Left renal cortex interstitium (tissue), 4 donors: ENCODE results near the gene UQCC3. TPM values are rescaled to one million over a fixed set of nuclear protein-coding genes. Genes with fewer than 3 reads are reported as not detected.
"Not testable (repeated sequence)": the region's sequence is repeated elsewhere in the genome, so short reads cannot be mapped to it uniquely, and the experiment has no call there.

Experiments used
- DNase-seq, 4 donors: peaks; one replicate each; pipeline ENCODE4 v3.0.0-alpha.2; 2013; ENCODE audit warnings: low read depth in 4 of 4, low spot score in 2 of 4, missing footprints in 1 of 4
- polyA plus RNA-seq, 4 donors: library from polyadenylated mRNA; unstranded; fragments of 120-200 nt; gene quantifications; one replicate each; pipeline ENCODE4 v1.2.1, GENCODE V29; 2013; ENCODE audit not compliant: insufficient read length in 4 of 4

The UQCC3 gene
- polyA plus RNA-seq, 4 donors, result 7.7 to 13.9 (median 11.1) TPM

GRCh38 chr11:62693624-62694023, 22.2 kb downstream of the UQCC3 start:
- DNase-seq, result not testable (repeated sequence)

GRCh38 chr11:62694455-62695167, 23.1 kb downstream of the UQCC3 start:
- DNase-seq, result no peak

- no peak for DNase-seq
Measured at GRCh38 chr11:62702246-62702645, 30.8 kb downstream of the UQCC3 start.

- DNase-seq, result not testable (repeated sequence)
Measured at GRCh38 chr11:62703921-62704320, 32.4 kb downstream of the UQCC3 start.

- DNase-seq, result no peak
Measured at GRCh38 chr11:62705413-62705812, 33.9 kb downstream of the UQCC3 start.

- peak in 2 of 4 donors; percentile 85 to 86 for DNase-seq
Measured at GRCh38 chr11:62705880-62706849, 34.7 kb downstream of the UQCC3 start.

- DNase-seq, result no peak
Measured at GRCh38 chr11:62706850-62707247, 35.4 kb downstream of the UQCC3 start.

- peak in 2 of 4 donors; percentile 63 to 69 for DNase-seq
Measured at GRCh38 chr11:62707277-62707861, 35.9 kb downstream of the UQCC3 start, which contains the start of the genes BSCL2 and GNG3. TSS of gene BSCL2 (minus strand) at chr11:62707424. CDS start at chr11:62707195, 229 bp downstream. TSS of gene GNG3 (plus strand) at chr11:62707676. CDS start at chr11:62708296, 620 bp downstream.

GRCh38 chr11:62708392-62708791, 36.9 kb downstream of the UQCC3 start:
- no peak for DNase-seq

GRCh38 chr11:62708793-62709192, 37.3 kb downstream of the UQCC3 start:
- no peak for DNase-seq

- peak; percentile 90 to 98 (median 94) for DNase-seq
Measured at GRCh38 chr11:62709247-62710000, 38.0 kb downstream of the UQCC3 start.

GRCh38 chr11:62710001-62710345, 38.5 kb downstream of the UQCC3 start:
- DNase-seq, result no peak

- DNase-seq, result no peak
Measured at GRCh38 chr11:62712276-62712812, 40.9 kb downstream of the UQCC3 start.

- no peak for DNase-seq
Measured at GRCh38 chr11:62712861-62713260, 41.4 kb downstream of the UQCC3 start.

GRCh38 chr11:62713343-62713742, 41.9 kb downstream of the UQCC3 start:
- no peak for DNase-seq

- DNase-seq, result no peak
Measured at GRCh38 chr11:62715150-62716130, 44.0 kb downstream of the UQCC3 start.

GRCh38 chr11:62716206-62716605, 44.7 kb downstream of the UQCC3 start:
- DNase-seq, result no peak

GRCh38 chr11:62716816-62717215, 45.3 kb downstream of the UQCC3 start:
- no peak for DNase-seq
